HFFc6 (cell line): ENCODE measurements around the gene OPCML. TPM values are rescaled to one million over a fixed set of nuclear protein-coding genes. Genes with fewer than 3 reads are reported as not detected.

Source experiments
- DNase-seq: peaks from one replicate; pipeline ENCODE4 v3.0.0-alpha.2; 2018
- H3K27ac Mint-ChIP-seq: 2 replicates; pipeline ENCODE4 v1.8.0; 2020; ENCODE audit warnings: mild to moderate bottlenecking, mixed read lengths
- H3K27me3 Mint-ChIP-seq: 2 replicates; pipeline ENCODE4 v1.8.0; 2021; ENCODE audit warnings: mild to moderate bottlenecking, moderate library complexity, mixed read lengths; ENCODE audit not compliant: insufficient read depth
- H3K36me3 Mint-ChIP-seq: 2 replicates; pipeline ENCODE4 v1.8.0; 2021; ENCODE audit warnings: low read depth, mixed read lengths
- H3K4me1 Mint-ChIP-seq: 2 replicates; pipeline ENCODE4 v1.8.0; 2020; ENCODE audit warnings: low read depth, mixed read lengths
- H3K4me3 Mint-ChIP-seq: 2 replicates; pipeline ENCODE4 v1.8.0; 2020; ENCODE audit warnings: mild to moderate bottlenecking, moderate library complexity, mixed read lengths
- H3K9me3 Mint-ChIP-seq: 2 replicates; pipeline ENCODE4 v1.8.0; 2020; ENCODE audit warnings: mild to moderate bottlenecking, mixed read lengths
- total RNA-seq, 6 experiments: library from RNA; stranded (reverse); fragmentation: NEBNext Ultra II Directional; extraction: Animal tissue kit (Norgen Biotek cat#: 25700); gene quantifications; 2 replicates in 1 of 6; 3 replicates in 5 of 6; pipeline ENCODE4 v1.2.3, GENCODE V29; 2021
- TF ChIP-seq, protein P1 (sequence below): fragments of 200-600 bp; sonication (generic); IDR thresholded peaks from 2 replicates; pipeline ENCODE4 v1.5.0; 2021; ENCODE audit warnings: antibody characterized with exemption, mild to moderate bottlenecking

The OPCML gene
- total RNA-seq, 6 experiments from 2014 or later, result 0.11 to 1.7 (median 0.33) TPM

DNA sequence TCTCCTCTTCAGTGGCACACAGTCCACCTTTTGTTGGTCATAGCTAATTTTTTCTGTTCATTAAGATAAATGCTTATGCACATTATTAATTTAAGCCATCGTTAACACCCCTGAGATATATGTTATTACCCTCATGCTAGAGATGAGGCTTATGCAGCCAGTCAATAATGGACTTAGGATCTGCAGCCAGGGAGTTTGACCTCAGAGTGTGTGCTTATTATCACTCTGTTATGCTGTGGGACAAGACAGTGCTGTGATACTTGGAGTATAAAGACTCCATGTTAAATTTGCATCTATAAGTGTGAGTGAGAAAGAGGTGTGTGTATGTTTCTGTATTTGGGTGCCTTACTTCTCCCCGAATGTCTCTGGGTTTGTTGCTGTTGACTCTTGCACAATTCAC, 969.3 kb downstream of the OPCML start:
- H3K4me1 Mint-ChIP-seq, result peaks cover 7% of the 10 kb centered on the region; the same call in 1 of the 2 replicates
- TF ChIP-seq, protein P1, sequence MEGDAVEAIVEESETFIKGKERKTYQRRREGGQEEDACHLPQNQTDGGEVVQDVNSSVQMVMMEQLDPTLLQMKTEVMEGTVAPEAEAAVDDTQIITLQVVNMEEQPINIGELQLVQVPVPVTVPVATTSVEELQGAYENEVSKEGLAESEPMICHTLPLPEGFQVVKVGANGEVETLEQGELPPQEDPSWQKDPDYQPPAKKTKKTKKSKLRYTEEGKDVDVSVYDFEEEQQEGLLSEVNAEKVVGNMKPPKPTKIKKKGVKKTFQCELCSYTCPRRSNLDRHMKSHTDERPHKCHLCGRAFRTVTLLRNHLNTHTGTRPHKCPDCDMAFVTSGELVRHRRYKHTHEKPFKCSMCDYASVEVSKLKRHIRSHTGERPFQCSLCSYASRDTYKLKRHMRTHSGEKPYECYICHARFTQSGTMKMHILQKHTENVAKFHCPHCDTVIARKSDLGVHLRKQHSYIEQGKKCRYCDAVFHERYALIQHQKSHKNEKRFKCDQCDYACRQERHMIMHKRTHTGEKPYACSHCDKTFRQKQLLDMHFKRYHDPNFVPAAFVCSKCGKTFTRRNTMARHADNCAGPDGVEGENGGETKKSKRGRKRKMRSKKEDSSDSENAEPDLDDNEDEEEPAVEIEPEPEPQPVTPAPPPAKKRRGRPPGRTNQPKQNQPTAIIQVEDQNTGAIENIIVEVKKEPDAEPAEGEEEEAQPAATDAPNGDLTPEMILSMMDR, result no peak
- H3K27me3 Mint-ChIP-seq, result peaks cover 4% of the 10 kb centered on the region
- H3K4me3 Mint-ChIP-seq, result no peak overlapping the region
- H3K36me3 Mint-ChIP-seq, result no peaks in the 10 kb centered on the region
- H3K27ac Mint-ChIP-seq, result no peak overlapping the region
- H3K9me3 Mint-ChIP-seq, result no peaks in the 10 kb centered on the region
- no peak for DNase-seq

DNA sequence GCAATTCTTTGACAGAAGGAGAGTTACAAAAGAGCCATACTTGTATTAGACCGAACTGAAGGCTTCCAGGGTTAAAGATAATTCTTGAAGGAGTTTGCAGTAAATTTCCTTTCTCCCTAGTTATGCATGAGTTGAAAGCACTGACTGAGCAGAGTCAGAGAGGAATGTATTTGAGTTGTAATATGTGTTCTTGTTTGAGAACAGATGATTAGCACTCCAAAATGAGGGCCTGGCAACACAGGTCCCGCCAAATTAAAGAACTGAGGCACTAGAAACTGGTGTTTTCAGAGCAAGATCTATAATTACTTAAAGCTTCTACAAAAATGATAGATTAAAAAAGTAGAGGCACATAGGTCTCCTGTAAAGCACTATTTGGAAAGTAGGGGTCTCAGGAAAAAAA, 970.4 kb downstream of the OPCML start:
- TF ChIP-seq, protein P1, result no peak
- peaks cover 7% of the 10 kb centered on the region; the same call in 1 of the 2 replicates for H3K4me1 Mint-ChIP-seq
- peaks cover 2% of the 10 kb centered on the region; the same call in 1 of the 2 replicates for H3K27me3 Mint-ChIP-seq
- no peak for DNase-seq
- H3K36me3 Mint-ChIP-seq, result no peaks in the 10 kb centered on the region
- no peak overlapping the region for H3K27ac Mint-ChIP-seq
- H3K9me3 Mint-ChIP-seq, result no peaks in the 10 kb centered on the region
- no peak overlapping the region for H3K4me3 Mint-ChIP-seq

DNA sequence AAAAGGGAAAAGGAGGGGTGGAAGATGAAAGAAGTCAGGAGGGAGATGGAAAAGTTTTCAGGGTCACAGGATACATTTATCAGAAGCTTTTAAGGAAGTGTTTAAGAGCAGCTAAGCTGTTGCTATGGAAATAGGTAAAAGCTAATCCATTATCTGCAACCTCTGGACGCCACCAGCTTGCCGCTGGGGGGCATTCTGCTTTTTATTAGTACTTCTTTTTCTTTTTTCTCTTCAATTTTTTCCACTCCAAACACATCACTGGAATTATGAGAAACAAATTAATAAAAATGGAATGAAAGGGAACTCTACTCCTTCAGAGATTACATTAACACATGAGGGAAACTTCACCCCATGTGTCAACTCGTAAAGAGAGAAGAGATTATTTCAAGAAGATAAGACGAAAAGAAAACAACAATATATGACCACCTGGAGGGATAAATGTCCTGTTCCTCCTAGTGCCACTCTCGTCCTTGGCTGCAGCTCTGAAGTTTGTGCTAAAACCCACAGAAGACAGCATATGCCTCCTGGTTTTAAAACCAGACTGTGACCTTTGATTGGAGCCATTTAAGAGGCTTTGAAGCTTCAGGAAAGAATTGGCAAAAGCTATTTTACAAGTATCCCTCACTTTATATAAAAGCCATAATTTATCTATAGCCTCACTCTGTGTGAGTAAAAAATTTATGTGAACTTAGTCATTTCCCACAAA, 972.8 kb downstream of the OPCML start:
- peak; percentile 7 for DNase-seq
- TF ChIP-seq, protein P1, result peak; percentile 53; the same call in 1 of the 2 replicates
- Mint-ChIP-seq H3K4me1 (peaks cover 7% of the 10 kb centered on the region; the same call in 1 of the 2 replicates), H3K4me3 (no peak overlapping the region), H3K36me3 (no peaks in the 10 kb centered on the region), H3K27ac (no peak overlapping the region), H3K9me3 (no peaks in the 10 kb centered on the region), H3K27me3 (0 out of 2 replicates have a peak, but pooled peaks cover 2% of the 10 kb centered on the region)

DNA sequence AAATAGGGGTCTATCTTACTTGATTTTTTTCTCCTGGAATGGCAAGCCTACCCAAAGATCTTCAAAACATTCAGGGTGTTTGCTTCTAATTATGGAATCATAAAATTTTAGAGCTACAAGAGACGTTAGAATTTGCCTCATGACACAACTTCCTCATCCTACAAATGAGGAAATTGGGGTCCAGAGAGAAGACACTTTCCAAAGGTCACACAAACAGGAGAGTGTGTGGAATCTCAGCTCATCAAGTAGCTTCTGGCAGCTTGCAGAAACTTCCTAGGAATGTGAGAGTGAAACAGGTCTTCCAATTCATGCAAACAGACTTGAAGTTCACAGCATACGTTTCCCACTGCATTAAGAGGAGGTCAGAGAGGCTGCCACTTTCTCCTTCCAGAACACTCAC, 976.0 kb downstream of the OPCML start:
- Mint-ChIP-seq H3K4me1 (no peaks in the 10 kb centered on the region; the same call in 1 of the 2 replicates), H3K9me3 (peaks cover 6% of the 10 kb centered on the region), H3K27ac (no peak overlapping the region), H3K4me3 (no peak overlapping the region), H3K36me3 (peaks cover 8% of the 10 kb centered on the region; the same call in 1 of the 2 replicates), H3K27me3 (no peaks in the 10 kb centered on the region)
- no peak for DNase-seq
- TF ChIP-seq, protein P1, result no peak

DNA sequence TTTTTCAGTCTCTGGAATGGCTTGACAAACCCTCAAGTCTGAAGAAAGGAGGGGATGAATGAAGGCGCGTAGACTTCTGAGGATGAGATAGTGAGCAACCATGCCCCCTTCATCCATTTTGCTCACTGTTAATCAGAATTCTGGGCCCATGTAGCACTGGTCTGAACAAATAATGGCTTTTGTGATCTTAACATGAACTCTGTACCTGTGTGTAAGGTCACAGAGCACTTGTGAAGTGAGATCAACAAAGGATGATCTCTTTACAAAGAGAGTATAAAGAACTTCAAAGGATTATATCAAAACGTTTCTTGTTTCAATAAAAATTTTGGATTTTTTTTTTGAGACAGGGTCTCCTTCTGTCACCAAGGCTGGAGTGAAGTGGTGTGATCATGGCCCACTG, 976.7 kb downstream of the OPCML start:
- H3K4me1 Mint-ChIP-seq, result no peaks in the 10 kb centered on the region; the same call in 1 of the 2 replicates
- no peak for DNase-seq
- no peaks in the 10 kb centered on the region for H3K27me3 Mint-ChIP-seq
- peaks cover 6% of the 10 kb centered on the region for H3K9me3 Mint-ChIP-seq
- H3K4me3 Mint-ChIP-seq, result no peak overlapping the region
- peaks cover 8% of the 10 kb centered on the region; the same call in 1 of the 2 replicates for H3K36me3 Mint-ChIP-seq
- no peak overlapping the region for H3K27ac Mint-ChIP-seq
- TF ChIP-seq, protein P1, result no peak
